Osteocyte (in vitro differentiated cells): ENCODE data around the gene GTF3C1. TPM values are rescaled to one million over a fixed set of nuclear protein-coding genes. Genes with fewer than 3 reads are reported as not detected.
A peak's percentile ranks its signal among the peaks of the same experiment; 100 is the strongest.

Experiments
- DNase-seq: peaks from one replicate; pipeline ENCODE4 v3.0.0; 2021; ENCODE audit warnings: mixed read lengths; ENCODE audit not compliant: unreplicated experiment; ENCODE audit errors: extremely low spot score
- H3K27ac Mint-ChIP-seq: one replicate; pipeline ENCODE4 v1.8.0; 2021; ENCODE audit warnings: mild to moderate bottlenecking, mixed read lengths; ENCODE audit not compliant: unreplicated experiment
- H3K27me3 Mint-ChIP-seq: one replicate; pipeline ENCODE4 v1.8.0; 2021; ENCODE audit warnings: mixed read lengths; ENCODE audit not compliant: unreplicated experiment
- H3K36me3 Mint-ChIP-seq: one replicate; pipeline ENCODE4 v1.8.0; 2021; ENCODE audit warnings: mixed read lengths; ENCODE audit not compliant: unreplicated experiment
- H3K4me1 Mint-ChIP-seq: one replicate; pipeline ENCODE4 v1.8.0; 2021; ENCODE audit warnings: mixed read lengths; ENCODE audit not compliant: unreplicated experiment
- H3K4me3 Mint-ChIP-seq: one replicate; pipeline ENCODE4 v1.8.0; 2021; ENCODE audit warnings: mild to moderate bottlenecking, moderate library complexity, mixed read lengths; ENCODE audit not compliant: unreplicated experiment
- H3K9me3 Mint-ChIP-seq: one replicate; pipeline ENCODE4 v1.8.0; 2021; ENCODE audit warnings: mixed read lengths; ENCODE audit not compliant: unreplicated experiment
- total RNA-seq: library from RNA; stranded (reverse); gene quantifications from 2 replicates; pipeline ENCODE4 v1.2.1, GENCODE V29; 2021
- TF ChIP-seq, protein P1 (sequence below): fragments of 200-600 bp; sonication (generic); IDR thresholded peaks from 2 replicates; pipeline ENCODE4 v1.5.0; 2021; ENCODE audit warnings: antibody characterized with exemption, mild to moderate bottlenecking, moderate library complexity

Gene GTF3C1
- total RNA-seq, 1 donor from 2014 or later = 92.3 TPM

DNA sequence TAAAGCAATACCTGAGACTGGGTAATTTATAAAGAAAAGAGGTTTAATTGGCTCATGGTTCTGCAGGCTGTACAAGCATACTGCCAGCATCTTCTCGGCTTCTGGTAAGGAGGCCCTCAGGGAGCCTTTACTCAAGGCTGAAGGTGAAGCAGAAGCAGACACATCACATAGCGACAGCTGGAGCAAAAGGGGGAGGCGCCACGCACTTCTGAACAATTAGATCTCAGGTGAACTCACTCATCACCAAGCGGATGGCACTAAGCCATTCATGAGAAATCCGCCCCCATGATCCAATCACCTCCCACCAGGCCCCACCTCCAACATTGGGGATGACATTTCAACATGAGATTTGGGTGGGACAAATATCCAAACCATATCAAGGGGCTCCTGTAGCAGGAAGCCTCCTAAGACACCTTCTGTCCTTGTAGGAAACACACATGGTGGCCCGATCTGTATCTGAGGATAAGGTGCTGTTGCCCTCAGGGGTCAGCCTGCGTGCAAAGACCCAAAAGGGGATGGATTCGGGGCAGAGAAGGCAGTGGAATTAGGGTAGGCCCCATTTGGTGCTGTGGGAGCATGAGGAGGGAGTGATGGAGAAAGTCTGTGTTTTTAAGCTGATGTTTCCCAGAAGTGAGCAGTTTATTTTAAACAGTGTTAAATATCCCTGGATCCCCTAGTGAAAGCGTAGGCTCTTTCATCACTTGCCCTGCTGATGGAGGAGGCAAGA lies 124.8 kb downstream of the GTF3C1 start:
- Mint-ChIP-seq H3K36me3 (peaks cover 2% of the 10 kb centered on the region), H3K4me3 (no peak overlapping the region), H3K27ac (no peak overlapping the region), H3K4me1 (peaks cover 3% of the 10 kb centered on the region), H3K9me3 (peaks cover 19% of the 10 kb centered on the region), H3K27me3 (peaks cover 8% of the 10 kb centered on the region)
- TF ChIP-seq, protein P1, sequence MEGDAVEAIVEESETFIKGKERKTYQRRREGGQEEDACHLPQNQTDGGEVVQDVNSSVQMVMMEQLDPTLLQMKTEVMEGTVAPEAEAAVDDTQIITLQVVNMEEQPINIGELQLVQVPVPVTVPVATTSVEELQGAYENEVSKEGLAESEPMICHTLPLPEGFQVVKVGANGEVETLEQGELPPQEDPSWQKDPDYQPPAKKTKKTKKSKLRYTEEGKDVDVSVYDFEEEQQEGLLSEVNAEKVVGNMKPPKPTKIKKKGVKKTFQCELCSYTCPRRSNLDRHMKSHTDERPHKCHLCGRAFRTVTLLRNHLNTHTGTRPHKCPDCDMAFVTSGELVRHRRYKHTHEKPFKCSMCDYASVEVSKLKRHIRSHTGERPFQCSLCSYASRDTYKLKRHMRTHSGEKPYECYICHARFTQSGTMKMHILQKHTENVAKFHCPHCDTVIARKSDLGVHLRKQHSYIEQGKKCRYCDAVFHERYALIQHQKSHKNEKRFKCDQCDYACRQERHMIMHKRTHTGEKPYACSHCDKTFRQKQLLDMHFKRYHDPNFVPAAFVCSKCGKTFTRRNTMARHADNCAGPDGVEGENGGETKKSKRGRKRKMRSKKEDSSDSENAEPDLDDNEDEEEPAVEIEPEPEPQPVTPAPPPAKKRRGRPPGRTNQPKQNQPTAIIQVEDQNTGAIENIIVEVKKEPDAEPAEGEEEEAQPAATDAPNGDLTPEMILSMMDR = no peak
- peak; percentile 60 for DNase-seq

DNA sequence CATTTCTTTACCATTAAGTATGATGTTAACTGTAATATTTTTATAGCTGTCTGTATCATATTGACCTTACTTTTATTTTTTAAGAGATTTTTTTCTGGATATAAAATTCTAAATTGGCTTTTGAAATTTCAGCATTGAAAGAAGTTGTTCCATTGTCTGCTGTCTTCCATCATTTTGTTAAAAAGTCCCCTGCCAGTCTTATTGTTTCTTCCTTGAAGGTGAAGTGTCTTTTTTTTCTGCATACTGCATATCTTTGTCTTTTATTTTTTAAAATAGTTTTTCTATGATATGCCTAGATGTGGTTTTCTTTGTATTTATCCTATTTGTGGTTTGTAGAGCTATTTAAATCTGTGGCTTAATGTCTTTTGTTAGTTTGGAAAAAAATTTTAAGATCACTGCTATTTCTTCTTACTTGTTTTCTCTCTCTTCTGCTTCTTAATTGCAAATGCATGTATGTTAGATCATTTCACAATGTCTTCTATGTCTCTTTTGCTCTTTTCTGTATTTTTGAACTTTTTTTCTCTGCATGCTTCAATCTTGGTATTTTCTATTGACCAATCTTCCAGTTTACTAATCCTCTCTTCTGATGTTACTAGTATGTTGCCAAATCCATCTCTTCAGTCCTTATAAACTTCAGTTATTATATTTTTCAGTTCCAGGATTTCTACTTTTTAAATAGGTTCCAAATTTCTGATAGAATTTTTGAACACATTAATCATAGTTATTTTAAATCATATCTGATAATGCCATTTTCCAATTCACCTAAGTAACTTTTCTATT lies 127.6 kb downstream of the GTF3C1 start:
- H3K4me1 Mint-ChIP-seq = peaks cover 3% of the 10 kb centered on the region
- H3K27ac Mint-ChIP-seq = no peak overlapping the region
- no peak overlapping the region for H3K4me3 Mint-ChIP-seq
- TF ChIP-seq, protein P1 = no peak
- peaks cover 2% of the 10 kb centered on the region for H3K36me3 Mint-ChIP-seq
- DNase-seq = no peak
- H3K27me3 Mint-ChIP-seq = no peaks in the 10 kb centered on the region
- H3K9me3 Mint-ChIP-seq = peaks cover 19% of the 10 kb centered on the region

DNA sequence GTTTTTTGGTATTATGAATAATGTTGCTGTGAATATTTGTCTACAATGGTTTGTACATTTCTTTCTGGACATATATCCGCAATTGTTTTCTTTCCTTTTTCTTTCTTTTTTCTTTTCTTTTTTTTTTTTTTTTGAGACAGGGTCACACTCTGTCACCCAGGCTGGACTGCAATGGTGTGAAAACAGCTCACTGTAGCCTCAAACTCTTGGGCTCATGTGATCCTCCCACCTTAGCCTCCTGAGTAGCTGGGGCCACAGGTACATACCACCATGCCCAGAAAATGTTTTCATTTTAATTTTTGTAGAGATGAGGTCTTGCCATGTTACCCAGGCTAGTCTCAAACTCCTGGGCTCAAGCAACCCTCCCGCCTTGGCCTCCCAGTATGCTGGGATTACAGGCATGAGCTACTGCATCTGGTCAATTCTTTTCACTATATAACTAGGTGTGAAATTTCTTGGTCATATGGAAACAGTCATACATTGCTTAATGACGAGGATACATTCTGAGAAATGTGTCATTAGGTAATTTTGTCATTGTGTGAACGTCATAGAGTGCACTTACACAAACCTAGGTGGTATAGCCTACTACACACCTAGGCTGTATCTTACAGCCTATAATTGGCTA lies 132.6 kb downstream of the GTF3C1 start:
- TF ChIP-seq, protein P1 = no peak
- Mint-ChIP-seq H3K27me3 (peaks cover 31% of the 10 kb centered on the region), H3K27ac (no peak overlapping the region)

DNA sequence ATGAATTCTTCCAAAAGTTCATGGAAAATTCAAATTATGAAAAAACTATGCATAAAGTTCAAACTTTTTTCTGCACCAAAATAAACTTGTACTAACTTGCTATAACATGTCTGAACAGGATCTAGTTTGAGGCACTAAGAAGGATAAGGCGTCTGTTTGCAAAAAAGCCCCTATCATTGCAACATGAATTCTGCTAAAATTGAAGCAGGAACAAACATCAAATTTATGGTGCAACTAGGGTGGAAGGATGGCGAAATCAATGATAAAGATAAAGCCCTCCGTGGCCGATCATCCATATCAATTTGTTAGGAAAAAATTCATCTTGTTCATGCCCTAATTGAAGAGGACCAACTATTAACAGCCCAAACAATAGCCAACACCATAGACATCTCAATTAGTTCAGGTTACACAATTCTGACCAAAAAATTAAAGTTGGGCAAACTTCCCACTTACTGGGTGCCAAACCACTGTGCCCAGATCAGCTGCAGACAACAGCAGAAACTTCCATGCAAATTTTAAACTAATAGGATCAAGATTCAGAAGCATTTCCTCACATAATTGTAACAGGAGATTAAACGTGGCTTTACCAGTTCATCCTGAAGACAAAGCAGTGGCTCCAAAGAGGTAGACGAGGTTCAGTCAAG lies 134.8 kb downstream of the GTF3C1 start:
- Mint-ChIP-seq H3K36me3 (no peaks in the 10 kb centered on the region), H3K27ac (no peak overlapping the region), H3K4me3 (no peak overlapping the region), H3K27me3 (peaks cover 42% of the 10 kb centered on the region), H3K4me1 (no peaks in the 10 kb centered on the region), H3K9me3 (no peaks in the 10 kb centered on the region)
- DNase-seq = no peak
- TF ChIP-seq, protein P1 = no peak

More for the DNA sequence above, 132.6 kb downstream of the GTF3C1 start:
- H3K4me3 Mint-ChIP-seq = no peak overlapping the region
- no peaks in the 10 kb centered on the region for H3K4me1 Mint-ChIP-seq
- peaks cover 2% of the 10 kb centered on the region for H3K36me3 Mint-ChIP-seq
- DNase-seq = no peak
- peaks cover 15% of the 10 kb centered on the region for H3K9me3 Mint-ChIP-seq
